Effector memory CD4-positive, alpha-beta T cell (primary cell): ENCODE measurements around the gene CA5A.

Experiments used
- DNase-seq, 3 donors: peaks; one replicate each; pipeline ENCODE4 v3.0.0-alpha.2; 2020
- H3K27ac ChIP-seq: 2 replicates; pipeline ENCODE4 v1.7.0; 2013; ENCODE audit warnings: mild to moderate bottlenecking, low read length, moderate library complexity; ENCODE audit not compliant: insufficient read depth, poor library complexity, severe bottlenecking
- H3K27me3 ChIP-seq: replicated peaks from 2 replicates; pipeline ENCODE4 v1.7.0; 2013; ENCODE audit warnings: mild to moderate bottlenecking, low read length; ENCODE audit not compliant: insufficient read depth, control insufficient read depth, poor library complexity, severe bottlenecking
- H3K36me3 ChIP-seq: 2 replicates; pipeline ENCODE4 v1.7.0; 2013; ENCODE audit warnings: mild to moderate bottlenecking, low read length, moderate library complexity; ENCODE audit not compliant: control insufficient read depth, insufficient read depth
- H3K4me1 ChIP-seq: 2 replicates; pipeline ENCODE4 v1.7.0; 2013; ENCODE audit warnings: low read length, mild to moderate bottlenecking; ENCODE audit not compliant: control insufficient read depth, insufficient read depth, poor library complexity, severe bottlenecking
- H3K4me3 ChIP-seq: 2 replicates; pipeline ENCODE4 v1.7.0; 2013; ENCODE audit warnings: low read length, low read depth, mild to moderate bottlenecking; ENCODE audit not compliant: insufficient read depth, poor library complexity, severe bottlenecking
- H3K9me3 ChIP-seq: 2 replicates; pipeline ENCODE4 v1.7.0; 2013; ENCODE audit warnings: mild to moderate bottlenecking, low read length, moderate library complexity; ENCODE audit not compliant: control insufficient read depth

Gene CA5A

GRCh38 chr16:87838643-87839541, 97.4 kb downstream of the CA5A start:
- no peaks in the 10 kb centered on the region for H3K27me3 ChIP-seq
- H3K27ac ChIP-seq, result no peak overlapping the region
- H3K36me3 ChIP-seq, result peaks cover 41% of the 10 kb centered on the region
- no peaks in the 10 kb centered on the region for H3K9me3 ChIP-seq
- H3K4me1 ChIP-seq, result no peaks in the 10 kb centered on the region
- no peak for DNase-seq
- no peak overlapping the region for H3K4me3 ChIP-seq
